ENCODE measurements around the gene COL9A3.

The COL9A3 gene

GRCh38 chr20:62875419-62876361 lies 58.8 kb downstream of the COL9A3 start:
- DNase-seq (ENCODE audit: low read depth): peak; percentile 79
- no peak overlapping the region for H3K4me3 ChIP-seq (replicated peaks; ENCODE audit: low read depth, low read length)
- TF ChIP-seq CTCF (IDR thresholded peaks at IDR 0.05; ENCODE audit: low read length, missing control alignments): peak; percentile 38

- no peak overlapping the region for H3K4me3 ChIP-seq (replicated peaks; ENCODE audit: low read depth, low read length)
- DNase-seq (ENCODE audit: low read depth): no peak
- no peak for TF ChIP-seq CTCF (IDR thresholded peaks at IDR 0.05; ENCODE audit: low read length, missing control alignments)
Observed at GRCh38 chr20:62876501-62876901, 59.7 kb downstream of the COL9A3 start.

GRCh38 chr20:62876902-62877816 lies 60.3 kb downstream of the COL9A3 start:
- DNase-seq (ENCODE audit: low read depth): peak; percentile 70
- no peak overlapping the region for H3K4me3 ChIP-seq (replicated peaks; ENCODE audit: low read depth, low read length)
- no peak for TF ChIP-seq CTCF (IDR thresholded peaks at IDR 0.05; ENCODE audit: low read length, missing control alignments)

GRCh38 chr20:62878244-62879038 lies 61.6 kb downstream of the COL9A3 start:
- H3K4me3 ChIP-seq (replicated peaks; ENCODE audit: low read depth, low read length): no peak overlapping the region
- DNase-seq (ENCODE audit: low read depth): no peak
- no peak for TF ChIP-seq CTCF (IDR thresholded peaks at IDR 0.05; ENCODE audit: low read length, missing control alignments)

GRCh38 chr20:62879275-62880146 lies 62.7 kb downstream of the COL9A3 start:
- H3K4me3 ChIP-seq (replicated peaks; ENCODE audit: low read depth, low read length): no peak overlapping the region
- no peak for DNase-seq (ENCODE audit: low read depth)
- no peak for TF ChIP-seq CTCF (IDR thresholded peaks at IDR 0.05; ENCODE audit: low read length, missing control alignments)
